NCI-H82 treated with DMSO at 0.1 percent for 48 hours (cell line): Measurements from ENCODE around the gene STPG4.

Source experiments
- DNase-seq: peaks from one replicate; lab custom pipeline; 2025; ENCODE audit not compliant: unreplicated experiment; lab: John Stamatoyannopoulos, UW

STPG4 gene

DNA sequence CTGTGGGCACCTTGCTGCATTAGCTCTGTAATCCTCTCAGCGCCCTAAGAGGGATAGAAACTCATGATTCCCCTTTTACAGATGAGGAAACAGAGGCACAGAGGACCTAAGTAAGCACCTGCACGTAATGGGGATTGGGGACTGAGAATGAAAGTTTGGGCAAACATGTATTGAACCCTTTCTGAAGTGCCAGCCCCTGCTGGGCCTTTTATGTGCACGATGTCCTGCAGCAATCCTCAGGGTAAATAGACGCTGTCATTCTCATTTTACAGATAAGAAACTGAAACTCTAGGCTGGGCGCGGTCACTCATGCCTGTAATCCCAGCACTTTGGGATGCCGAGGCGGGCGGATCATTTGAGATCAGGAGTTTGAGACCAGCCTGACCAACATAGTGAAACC is 117.4 kb downstream of the STPG4 start:
- DNase-seq: no peak
